Tibial nerve (tissue), 3 donors: ENCODE measurements around the gene MRPL34.

ENCODE experiments used
- POLR2A ChIP-seq, 2 donors: fragments of 450-650 bp; IDR thresholded peaks; one replicate each; pipeline ENCODE4 v1.6.1; 2017; ENCODE audit warnings: antibody characterized with exemption in 2 of 2, mild to moderate bottlenecking in 2 of 2, moderate library complexity in 2 of 2
- TF ChIP-seq, protein P1 (sequence below), 5 experiments: fragments of 200-600 bp in 3 of 5; fragments of 450-650 bp in 2 of 5; sonication (generic) in 3 of 5; IDR thresholded peaks; one replicate each; pipeline ENCODE4 v1.5.1; 2016 to 2019; ENCODE audit warnings: antibody characterized with exemption in 5 of 5, mild to moderate bottlenecking in 3 of 5, moderate library complexity in 2 of 5

DNA sequence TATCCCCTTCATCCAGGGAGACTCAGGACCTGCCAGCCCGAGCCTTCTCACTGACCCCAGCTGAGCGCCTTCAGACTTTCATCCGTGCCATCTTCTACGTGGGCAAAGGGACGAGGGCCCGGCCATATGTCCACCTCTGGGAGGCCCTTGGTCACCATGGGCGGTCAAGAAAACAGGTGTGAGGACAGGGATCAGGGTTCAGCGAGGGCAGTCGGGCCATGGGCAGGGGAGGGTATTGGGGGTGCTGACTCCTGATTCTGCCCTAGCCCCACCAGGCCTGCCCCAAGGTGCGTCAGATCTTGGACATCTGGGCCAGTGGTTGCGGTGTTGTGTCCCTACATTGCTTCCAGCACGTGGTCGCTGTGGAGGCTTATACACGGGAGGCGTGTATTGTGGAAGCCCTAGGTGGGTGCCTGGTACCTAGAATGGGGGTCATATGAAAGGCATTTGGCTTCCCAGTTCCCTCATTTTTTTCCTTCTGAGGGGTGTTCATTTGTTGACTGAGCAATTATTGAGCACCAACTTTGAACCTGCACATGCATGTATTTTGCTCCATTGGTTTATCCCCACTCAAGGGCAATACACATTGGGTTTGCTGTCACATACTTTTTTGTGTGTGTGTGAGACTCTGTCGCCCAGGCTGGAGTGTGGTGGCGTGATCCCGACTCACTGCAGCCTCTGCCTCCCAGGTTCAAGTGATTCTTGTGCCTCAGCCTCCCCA, 20.1 kb upstream of the MRPL34 start:
- TF ChIP-seq POLR2A (IDR thresholded peaks at IDR 0.05), result no peak
- TF ChIP-seq, protein P1, sequence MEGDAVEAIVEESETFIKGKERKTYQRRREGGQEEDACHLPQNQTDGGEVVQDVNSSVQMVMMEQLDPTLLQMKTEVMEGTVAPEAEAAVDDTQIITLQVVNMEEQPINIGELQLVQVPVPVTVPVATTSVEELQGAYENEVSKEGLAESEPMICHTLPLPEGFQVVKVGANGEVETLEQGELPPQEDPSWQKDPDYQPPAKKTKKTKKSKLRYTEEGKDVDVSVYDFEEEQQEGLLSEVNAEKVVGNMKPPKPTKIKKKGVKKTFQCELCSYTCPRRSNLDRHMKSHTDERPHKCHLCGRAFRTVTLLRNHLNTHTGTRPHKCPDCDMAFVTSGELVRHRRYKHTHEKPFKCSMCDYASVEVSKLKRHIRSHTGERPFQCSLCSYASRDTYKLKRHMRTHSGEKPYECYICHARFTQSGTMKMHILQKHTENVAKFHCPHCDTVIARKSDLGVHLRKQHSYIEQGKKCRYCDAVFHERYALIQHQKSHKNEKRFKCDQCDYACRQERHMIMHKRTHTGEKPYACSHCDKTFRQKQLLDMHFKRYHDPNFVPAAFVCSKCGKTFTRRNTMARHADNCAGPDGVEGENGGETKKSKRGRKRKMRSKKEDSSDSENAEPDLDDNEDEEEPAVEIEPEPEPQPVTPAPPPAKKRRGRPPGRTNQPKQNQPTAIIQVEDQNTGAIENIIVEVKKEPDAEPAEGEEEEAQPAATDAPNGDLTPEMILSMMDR (IDR thresholded peaks at IDR 0.05), result no peak
